Testis (tissue), 3 donors: Measurements from ENCODE around the gene SLC4A2. TPM values are rescaled to one million over a fixed set of nuclear protein-coding genes. Genes with fewer than 3 reads are reported as not detected.

Experiments
- DNase-seq: peaks from one replicate; pipeline ENCODE4 v3.0.0-alpha.2; 2019
- H3K27ac ChIP-seq, 2 donors: fragments of 200-600 bp; sonication (generic); one replicate each; pipeline ENCODE4 v1.5.1; 2019
- H3K27me3 ChIP-seq: fragments of 200-600 bp; sonication (generic); one replicate; pipeline ENCODE4 v1.5.1; 2019
- H3K36me3 ChIP-seq: fragments of 200-600 bp; sonication (generic); one replicate; pipeline ENCODE4 v1.5.1; 2017; ENCODE audit warnings: low read depth; ENCODE audit errors: missing control alignments
- H3K4me1 ChIP-seq: fragments of 200-600 bp; sonication (generic); one replicate; pipeline ENCODE4 v1.5.1; 2019
- H3K4me3 ChIP-seq, 2 donors: fragments of 200-600 bp; sonication (generic); one replicate each; pipeline ENCODE4 v1.5.1; 2017 to 2019
- H3K9me3 ChIP-seq: fragments of 200-600 bp; sonication (generic); one replicate; pipeline ENCODE4 v1.5.1; 2017
- CTCF ChIP-seq, 3 experiments: fragments of 450-650 bp in 2 of 3; fragments of 200-600 bp in 1 of 3; sonication (generic) in 1 of 3; IDR thresholded peaks; one replicate each; pipeline ENCODE4 v1.5.1; 2016 to 2019; ENCODE audit warnings: antibody characterized with exemption in 3 of 3, mild to moderate bottlenecking in 2 of 3, moderate library complexity in 1 of 3
- POLR2A ChIP-seq: fragments of 450-650 bp; IDR thresholded peaks from one replicate; pipeline ENCODE4 v1.6.1; 2017; ENCODE audit warnings: antibody characterized with exemption, mild to moderate bottlenecking, moderate library complexity
- WGBS, 2 donors: methylation state at CpG; one replicate each; pipeline ENCODE4 v1.1.5; 2018; 5-methylcytosine and 5-hydroxymethylcytosine counted together
- intact Hi-C: fragments of 100-400 bp; cut with DNase I; formaldehyde crosslinking; loops from one replicate; pipeline ENCODE4 v1.15.1; 2023; ENCODE audit warnings: low total_unique reads
- polyA plus RNA-seq: library from polyadenylated mRNA; stranded (reverse); fragments of 350-450 nt; fragmentation: Illumina TruSeq; extraction: RNeasy Lipid Tissue Mini Kit (QIAGEN cat#74804); gene quantifications from one replicate; pipeline ENCODE4 v1.2.3, GENCODE V29; 2014; ENCODE audit warnings: low read depth, low replicate concordance; ENCODE audit not compliant: insufficient read depth
- total RNA-seq, 2 donors: library from RNA; depleted of rRNA; stranded (reverse); fragments of >200 nt; gene quantifications; one replicate each; pipeline ENCODE4 v1.2.3, GENCODE V29; 2016

The SLC4A2 gene
- total and polyA plus RNA-seq, 3 donors from 2014 or later: 68.9 to 153 (median 147) TPM

- Histone ChIP-seq H3K27me3 (no peaks in the 10 kb centered on the region), H3K4me3 (peak overlapping the region; percentile 64 to 87), H3K27ac (peak overlapping the region; percentile 66 to 77), H3K4me1 (peaks cover 7% of the 10 kb centered on the region), H3K9me3 (no peaks in the 10 kb centered on the region), H3K36me3 (no peaks in the 10 kb centered on the region)
- 34 to 36% methylated on average over 17 of the region's 17 CpGs for WGBS, 2 donors
- DNase-seq: no peak
- intact Hi-C loops: no loop called here
- no peak for TF ChIP-seq POLR2A
- TF ChIP-seq CTCF (IDR thresholded peaks at IDR 0.05): no peak
Observed at GRCh38 chr7:151028948-151029501, 30.4 kb upstream of the SLC4A2 start.

- H3K27me3 ChIP-seq: no peaks in the 10 kb centered on the region
- H3K4me1 ChIP-seq: peaks cover 7% of the 10 kb centered on the region
- intact Hi-C loops: no loop called here
- no peaks in the 10 kb centered on the region for H3K9me3 ChIP-seq
- DNase-seq: no peak
- H3K36me3 ChIP-seq: no peaks in the 10 kb centered on the region
- no peak overlapping the region for H3K27ac ChIP-seq
- no peak for TF ChIP-seq CTCF (IDR thresholded peaks at IDR 0.05)
- TF ChIP-seq POLR2A: no peak
- 86 to 96% methylated on average over 4 of the region's 4 CpGs for WGBS, 2 donors
- no peak overlapping the region for H3K4me3 ChIP-seq
Observed at GRCh38 chr7:151031011-151031410, 28.4 kb upstream of the SLC4A2 start.

GRCh38 chr7:151032936-151033863 lies 26.2 kb upstream of the SLC4A2 start:
- Histone ChIP-seq H3K27ac (no peak overlapping the region), H3K4me1 (peaks cover 4% of the 10 kb centered on the region), H3K4me3 (no peak overlapping the region), H3K9me3 (no peaks in the 10 kb centered on the region), H3K27me3 (no peaks in the 10 kb centered on the region), H3K36me3 (no peaks in the 10 kb centered on the region)
- 91 to 94% methylated on average over 15 to 17 of the region's 17 CpGs for WGBS, 2 donors
- TF ChIP-seq POLR2A: no peak
- no peak for TF ChIP-seq CTCF (IDR thresholded peaks at IDR 0.05)
- intact Hi-C loops: no loop called here
- no peak for DNase-seq

GRCh38 chr7:151033864-151034249 lies 25.5 kb upstream of the SLC4A2 start:
- 89 to 92% methylated on average over 3 to 5 of the region's 5 CpGs for WGBS, 2 donors
- intact Hi-C loops: no loop called here
- Histone ChIP-seq H3K27me3 (no peaks in the 10 kb centered on the region), H3K27ac (no peak overlapping the region), H3K9me3 (no peaks in the 10 kb centered on the region), H3K4me3 (no peak overlapping the region), H3K4me1 (peaks cover 9% of the 10 kb centered on the region), H3K36me3 (no peaks in the 10 kb centered on the region)
- no peak for DNase-seq
- no peak for TF ChIP-seq POLR2A
- TF ChIP-seq CTCF (IDR thresholded peaks at IDR 0.05): no peak
